ENCODE data around the gene DPP6. TPM values are rescaled to one million over a fixed set of nuclear protein-coding genes. Genes with fewer than 3 reads are reported as not detected.
"Not testable (repeated sequence)": the region's sequence is repeated elsewhere in the genome, so short reads cannot be mapped to it uniquely, and the experiment has no call there.

DPP6 gene
- total RNA-seq, 1 experiment from 2014 or later, result not detected

DNA sequence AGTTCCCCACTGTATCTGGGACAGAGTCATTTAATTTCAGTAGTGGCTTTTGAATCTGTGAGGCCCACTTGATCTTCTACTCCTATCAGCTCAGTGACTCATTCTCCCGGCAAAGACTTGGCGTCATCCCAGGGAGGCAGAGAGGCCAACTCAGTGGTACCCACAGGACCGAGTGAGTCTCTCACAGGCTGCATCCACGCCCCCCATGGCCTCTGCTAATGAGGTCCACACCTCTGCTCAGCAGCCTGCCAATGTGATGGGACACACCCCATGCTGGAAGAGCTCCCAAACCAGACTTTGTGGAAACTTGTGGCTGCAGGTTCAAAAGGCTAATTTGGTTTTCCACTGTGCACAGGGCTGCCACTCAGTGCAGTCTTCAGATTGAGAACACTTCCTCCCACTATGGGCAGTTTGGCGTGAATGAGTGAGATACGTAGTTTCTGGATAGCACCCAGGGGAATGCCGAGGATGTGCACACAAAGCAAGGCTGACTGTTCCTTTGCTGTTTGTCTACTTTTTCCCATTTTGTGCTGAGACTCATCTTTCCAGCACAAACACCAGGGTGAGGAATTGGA is 81.6 kb downstream of the DPP6 start:
- in situ Hi-C loops (cut with HindIII; ENCODE audit: low pct_unique_long_range_greater_than_20kb, low sequenced_read_pairs); DNase-seq (ENCODE audit: low read depth): not testable (repeated sequence)

DNA sequence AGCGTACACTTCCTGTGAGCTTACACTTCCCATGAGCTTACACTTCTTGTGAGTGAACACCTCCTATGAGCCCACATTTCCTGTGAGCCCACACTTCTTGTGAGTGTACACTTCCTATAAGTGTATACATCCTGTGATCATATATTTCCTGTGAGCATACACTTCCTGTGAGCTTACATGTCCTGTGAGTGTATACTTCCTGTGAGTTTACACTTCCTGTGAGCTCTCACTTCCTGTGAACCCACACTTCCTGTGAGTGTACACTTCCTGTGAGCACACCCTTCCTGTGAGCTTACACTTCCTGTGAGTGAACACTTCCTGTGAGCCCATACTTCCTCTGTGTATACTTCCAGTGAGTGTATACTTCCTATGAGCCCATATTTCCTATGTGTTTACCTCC is 82.5 kb downstream of the DPP6 start:
- in situ Hi-C loops (cut with HindIII; ENCODE audit: low pct_unique_long_range_greater_than_20kb, low sequenced_read_pairs), result not testable (repeated sequence)

DNA sequence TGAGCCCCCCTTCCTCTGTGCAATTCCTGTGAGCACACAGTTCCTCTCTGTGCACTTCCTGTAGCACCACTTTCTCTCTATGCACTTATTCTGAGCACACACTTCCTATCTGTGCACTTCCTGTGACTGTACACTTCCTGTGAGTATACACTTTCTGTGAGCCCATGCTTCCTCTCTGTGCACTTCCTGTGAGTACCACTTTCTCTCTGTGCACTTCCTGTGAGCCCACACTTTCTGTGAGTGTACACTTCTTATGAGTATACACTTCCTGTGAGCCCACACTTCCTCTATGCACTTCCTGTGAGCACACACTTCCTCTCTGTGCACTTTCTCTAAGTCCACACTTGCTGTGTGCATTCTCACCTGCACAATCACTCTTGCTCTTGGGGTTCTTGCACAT is 83.4 kb downstream of the DPP6 start:
- DNase-seq (ENCODE audit: low read depth); in situ Hi-C loops (cut with HindIII; ENCODE audit: low pct_unique_long_range_greater_than_20kb, low sequenced_read_pairs): not testable (repeated sequence)

More for the DNA sequence above, 82.5 kb downstream of the DPP6 start:
- DNase-seq (ENCODE audit: low read depth), result not testable (repeated sequence)

DNA sequence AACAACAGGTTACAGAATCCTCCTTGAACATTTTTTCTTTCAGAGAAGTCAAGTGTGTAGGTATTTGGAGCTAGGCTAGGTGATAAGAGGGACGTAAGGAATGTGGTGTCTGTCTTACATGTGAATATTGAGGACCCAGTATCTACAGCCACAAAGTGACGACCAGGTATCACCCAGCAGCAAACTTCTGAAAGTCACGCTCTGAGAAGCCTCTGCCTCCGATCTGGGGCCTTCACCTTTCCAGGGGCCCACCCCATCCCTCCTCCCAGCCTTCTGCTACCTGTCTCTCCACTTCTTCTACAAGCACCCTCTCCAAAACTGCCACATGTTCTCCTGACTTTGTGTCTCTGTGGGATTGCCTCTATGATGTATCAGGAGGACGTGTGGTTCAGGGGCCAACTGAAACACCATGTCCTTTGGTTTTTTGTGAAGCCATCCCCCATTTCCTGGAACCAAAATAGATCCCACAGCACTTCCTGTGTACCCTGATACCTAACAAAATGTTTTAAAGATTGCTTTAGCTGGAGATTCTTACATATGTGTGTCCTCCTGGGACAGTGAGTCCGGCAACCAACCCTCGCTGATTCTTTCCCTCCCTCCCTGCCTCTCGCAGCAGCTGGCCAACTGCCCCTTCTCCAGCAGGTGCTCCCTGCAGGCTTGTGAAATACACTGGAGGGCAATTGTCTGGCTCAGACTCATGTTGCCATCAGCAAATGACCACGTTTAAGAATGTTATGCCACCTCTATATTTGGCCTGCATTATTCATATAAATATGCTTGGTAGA is 93.9 kb downstream of the DPP6 start:
- DNase-seq (ENCODE audit: low read depth); in situ Hi-C loops (cut with HindIII; ENCODE audit: low pct_unique_long_range_greater_than_20kb, low sequenced_read_pairs): not testable (repeated sequence)

DNA sequence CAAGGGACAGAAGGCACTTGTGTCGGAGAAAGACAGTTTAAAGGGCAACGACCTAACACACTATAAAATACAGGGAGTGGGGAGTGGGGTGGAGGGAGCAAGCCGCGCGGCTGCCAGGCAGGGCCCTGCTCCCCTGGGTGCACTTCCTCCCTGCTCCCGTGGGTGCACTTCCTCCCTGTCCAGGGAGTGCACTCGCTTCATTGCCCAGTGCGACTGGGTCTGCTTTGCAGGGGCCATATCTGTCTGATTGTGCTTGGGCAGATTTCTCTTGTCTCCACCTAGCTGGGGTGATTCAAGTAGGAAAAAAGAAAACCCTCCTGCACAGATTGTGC is 94.5 kb downstream of the DPP6 start:
- DNase-seq (ENCODE audit: low read depth); in situ Hi-C loops (cut with HindIII; ENCODE audit: low pct_unique_long_range_greater_than_20kb, low sequenced_read_pairs): not testable (repeated sequence)

DNA sequence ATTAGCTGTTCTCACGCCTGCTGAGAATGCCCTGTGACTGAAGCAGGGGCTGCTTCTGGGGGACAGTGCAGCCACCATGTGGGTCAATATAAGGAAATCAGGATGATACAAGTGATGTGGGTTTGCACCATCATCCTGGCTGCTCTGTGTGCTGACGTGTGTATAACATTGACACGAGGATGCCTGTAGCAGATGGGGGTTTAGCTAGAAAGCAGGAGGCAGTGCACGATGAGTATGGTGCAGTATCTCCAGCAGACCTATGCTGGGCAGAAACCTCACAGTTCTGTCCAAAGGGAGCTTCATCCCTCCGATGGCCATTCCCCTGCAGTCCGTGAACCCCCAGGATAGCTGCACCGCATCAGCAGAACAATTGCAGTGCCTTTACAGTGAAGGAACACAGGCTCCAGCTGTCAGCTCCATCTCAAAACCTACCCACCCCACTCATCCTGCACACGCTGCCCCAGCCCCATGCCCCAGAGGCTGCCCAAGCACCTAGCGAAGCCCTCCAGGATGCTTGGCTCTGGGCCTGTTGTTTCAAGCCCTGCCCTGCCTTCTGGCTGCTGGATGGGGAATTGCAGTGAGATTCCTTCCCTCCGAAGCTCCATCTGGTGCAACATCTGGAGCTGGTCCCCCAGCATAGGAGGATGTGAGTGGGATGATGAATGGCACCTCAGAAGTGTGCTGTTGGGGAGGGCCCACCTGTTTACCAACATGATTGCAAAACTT is 96.8 kb downstream of the DPP6 start:
- DNase-seq (ENCODE audit: low read depth); in situ Hi-C loops (cut with HindIII; ENCODE audit: low pct_unique_long_range_greater_than_20kb, low sequenced_read_pairs): not testable (repeated sequence)

DNA sequence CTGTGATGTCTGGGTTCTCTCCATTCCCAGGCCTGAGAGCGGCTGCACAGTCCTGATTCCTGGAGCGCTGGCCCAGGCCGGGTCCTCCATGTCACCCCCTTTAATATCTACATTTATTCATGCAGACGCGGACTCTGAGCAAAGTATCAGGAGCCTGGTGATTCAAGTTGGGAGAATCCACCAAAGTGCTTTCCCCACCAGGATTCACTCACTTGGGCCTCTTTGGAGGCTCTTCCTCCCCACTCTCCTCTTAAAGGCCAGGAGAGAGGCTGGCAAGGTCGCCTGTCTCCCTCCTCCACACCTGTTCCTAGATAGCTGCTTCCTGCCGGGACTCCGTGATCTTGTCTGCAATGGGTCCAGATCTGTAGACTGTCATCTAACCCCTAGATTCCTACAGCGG is 98.5 kb downstream of the DPP6 start:
- in situ Hi-C loops (cut with HindIII; ENCODE audit: low pct_unique_long_range_greater_than_20kb, low sequenced_read_pairs), result not testable (repeated sequence)

DNA sequence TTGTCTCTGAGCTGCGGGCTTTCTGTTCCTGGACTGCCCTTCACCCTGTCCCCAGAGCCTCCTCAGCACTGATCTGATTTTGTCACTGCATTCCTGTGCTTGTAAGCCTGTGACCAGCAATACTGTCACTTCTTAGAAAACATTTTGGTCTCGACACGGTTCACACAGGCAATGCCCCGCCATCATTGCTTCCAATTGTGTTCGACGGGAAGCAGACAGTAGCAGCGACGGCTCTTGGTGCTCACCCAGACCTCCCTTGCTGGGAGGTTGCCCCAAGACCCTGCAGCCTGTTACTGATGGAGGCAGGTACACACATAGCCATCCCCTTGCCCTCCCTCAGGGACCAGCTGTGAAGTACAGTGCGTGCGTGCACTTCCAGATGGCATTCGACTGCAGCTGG is 99.1 kb downstream of the DPP6 start:
- in situ Hi-C loops (cut with HindIII; ENCODE audit: low pct_unique_long_range_greater_than_20kb, low sequenced_read_pairs); DNase-seq (ENCODE audit: low read depth): not testable (repeated sequence)

More for the DNA sequence above, 98.5 kb downstream of the DPP6 start:
- not testable (repeated sequence) for DNase-seq (ENCODE audit: low read depth)

DNA sequence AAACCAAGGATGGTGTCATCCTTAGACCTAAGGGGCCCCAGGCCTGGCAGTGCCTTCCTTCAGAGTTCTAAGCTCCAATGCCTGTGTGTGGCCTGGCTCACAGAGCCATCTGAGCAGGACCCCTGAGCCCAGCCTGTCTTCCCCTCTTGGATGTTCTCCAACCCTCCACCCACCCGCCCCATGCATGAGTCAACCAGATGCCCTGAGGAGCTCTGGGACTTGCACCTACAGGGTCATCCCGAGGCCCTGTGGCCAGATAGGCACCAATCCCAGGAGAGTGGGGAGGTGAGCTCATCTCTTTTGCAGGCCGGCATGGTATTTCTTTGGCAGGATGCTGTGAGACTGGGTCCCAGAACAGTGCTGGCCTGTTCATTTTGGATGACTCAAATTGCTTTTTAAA is 103.7 kb downstream of the DPP6 start:
- DNase-seq (ENCODE audit: low read depth); in situ Hi-C loops (cut with HindIII; ENCODE audit: low pct_unique_long_range_greater_than_20kb, low sequenced_read_pairs): not testable (repeated sequence)

DNA sequence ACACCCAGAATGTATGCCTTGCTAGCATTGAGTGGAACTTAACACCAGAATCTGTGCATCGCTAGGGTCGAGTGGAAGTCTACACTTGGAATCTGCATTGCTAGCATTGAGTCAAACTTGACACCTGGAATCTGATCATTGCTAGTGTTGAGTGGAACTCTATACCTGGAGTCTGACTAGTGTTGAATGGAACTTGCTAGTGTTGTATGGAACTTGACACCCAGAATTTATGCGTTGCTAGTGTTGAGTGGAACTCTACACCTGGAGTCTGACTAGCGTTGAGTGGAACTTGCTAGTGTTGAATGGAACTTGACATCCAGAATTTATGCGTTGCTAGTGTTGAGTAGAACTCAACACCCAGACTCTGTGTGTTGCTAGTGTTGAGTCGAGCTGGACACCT is 110.7 kb downstream of the DPP6 start:
- DNase-seq (ENCODE audit: low read depth); in situ Hi-C loops (cut with HindIII; ENCODE audit: low pct_unique_long_range_greater_than_20kb, low sequenced_read_pairs): not testable (repeated sequence)

DNA sequence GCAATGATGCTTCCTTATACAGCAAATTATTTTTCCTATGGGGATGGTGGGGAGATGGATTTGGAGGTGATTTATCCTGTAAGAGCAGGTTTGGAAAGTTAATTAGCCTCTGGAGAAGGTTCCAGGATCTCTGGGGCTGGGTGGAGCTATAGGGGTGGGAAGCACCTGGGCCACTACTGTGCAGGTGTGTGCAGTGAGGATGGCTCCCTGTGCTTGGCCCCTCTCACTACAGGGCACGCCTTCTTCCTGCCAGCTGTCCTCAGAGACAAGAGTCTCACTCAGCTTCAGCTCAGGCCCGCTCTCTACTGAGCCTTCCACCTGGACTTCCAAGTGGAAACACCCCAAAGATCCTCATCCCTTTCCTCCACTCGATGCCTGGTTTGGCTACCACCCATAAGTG is 111.4 kb downstream of the DPP6 start:
- DNase-seq (ENCODE audit: low read depth); in situ Hi-C loops (cut with HindIII; ENCODE audit: low pct_unique_long_range_greater_than_20kb, low sequenced_read_pairs): not testable (repeated sequence)

DNA sequence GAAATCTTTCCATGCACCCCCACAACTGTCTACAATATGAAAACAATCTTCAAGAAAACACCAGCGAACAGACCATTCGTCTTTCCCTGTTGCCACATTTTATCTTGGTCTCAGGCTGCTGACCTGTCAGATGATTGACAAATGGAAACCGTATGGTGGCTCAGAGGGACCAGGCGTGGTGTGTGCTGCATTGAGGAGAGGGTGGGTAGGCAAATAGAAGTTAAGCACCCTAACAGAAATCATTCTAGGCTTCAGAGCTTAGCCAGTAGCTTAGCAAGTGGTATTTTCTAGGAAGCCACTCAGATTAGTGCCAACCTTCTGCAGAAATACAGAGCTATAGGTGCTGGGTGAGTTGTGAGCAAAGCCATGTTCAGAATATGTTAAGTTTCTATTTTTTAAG is 114.9 kb downstream of the DPP6 start:
- in situ Hi-C loops (cut with HindIII; ENCODE audit: low pct_unique_long_range_greater_than_20kb, low sequenced_read_pairs), result no loop called here
- no peak for DNase-seq (ENCODE audit: low read depth)

DNA sequence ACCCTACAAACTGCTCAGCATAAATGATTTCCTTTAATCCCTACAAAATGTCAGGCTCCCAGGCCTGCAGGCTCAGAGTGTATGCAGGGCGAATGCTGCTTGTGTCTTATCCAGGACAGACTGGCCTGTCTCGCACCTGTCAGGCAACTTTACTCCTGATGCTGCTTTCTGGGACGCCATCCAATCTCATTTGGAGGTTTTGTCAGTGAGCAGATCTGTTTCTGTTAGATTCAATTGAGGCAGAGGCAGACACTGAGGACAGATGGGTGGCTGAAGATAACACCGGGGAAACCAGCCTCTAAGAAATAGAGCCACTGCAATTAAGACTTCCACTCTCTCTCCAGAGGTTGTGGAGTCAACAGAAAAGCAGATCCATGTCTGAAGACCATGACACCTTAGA is 115.6 kb downstream of the DPP6 start:
- in situ Hi-C loops (cut with HindIII; ENCODE audit: low pct_unique_long_range_greater_than_20kb, low sequenced_read_pairs), result no loop called here
- no peak for DNase-seq (ENCODE audit: low read depth)

DNA sequence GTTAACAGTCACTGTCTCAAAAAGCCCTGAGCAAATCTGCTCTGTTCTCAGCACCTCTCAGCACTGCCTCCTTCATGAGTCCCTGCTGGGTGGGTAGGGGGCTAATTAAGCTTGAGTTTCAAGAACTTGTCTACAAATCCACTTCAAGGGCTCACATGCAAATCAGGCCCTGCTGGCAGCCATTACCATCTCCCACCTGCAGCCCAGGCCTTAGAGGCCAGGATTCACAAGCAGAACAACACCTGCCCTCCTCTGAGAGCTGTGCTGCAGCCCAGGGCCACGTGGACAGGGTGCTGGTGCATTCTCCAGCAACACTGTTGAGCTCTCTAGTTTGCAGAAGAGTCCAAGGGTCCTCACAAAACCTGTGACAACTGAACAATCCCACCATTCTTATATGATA is 119.2 kb downstream of the DPP6 start:
- in situ Hi-C loops (cut with HindIII; ENCODE audit: low pct_unique_long_range_greater_than_20kb, low sequenced_read_pairs), result no loop called here
- DNase-seq (ENCODE audit: low read depth), result no peak

DNA sequence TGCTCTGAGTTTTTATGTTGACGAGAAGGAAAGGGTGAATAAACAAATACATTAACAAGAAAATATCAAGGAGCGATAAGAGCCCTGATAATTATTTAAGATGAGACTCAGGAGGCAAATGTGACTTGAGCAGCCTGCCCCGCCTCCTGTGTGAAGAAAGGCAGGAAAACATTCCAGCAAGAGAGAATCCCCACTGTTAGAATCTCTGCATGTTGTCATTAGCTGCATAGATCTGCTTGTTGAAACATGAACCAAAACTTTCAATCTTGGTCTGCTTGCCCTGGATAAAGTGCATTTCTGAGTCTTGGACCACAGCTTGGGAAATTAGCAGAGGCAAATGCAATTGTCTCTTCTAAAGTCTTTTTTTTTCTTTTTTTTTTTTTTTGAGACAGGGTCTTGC is 120.0 kb downstream of the DPP6 start:
- no peak for DNase-seq (ENCODE audit: low read depth)
- in situ Hi-C loops (cut with HindIII; ENCODE audit: low pct_unique_long_range_greater_than_20kb, low sequenced_read_pairs), result no loop called here

DNA sequence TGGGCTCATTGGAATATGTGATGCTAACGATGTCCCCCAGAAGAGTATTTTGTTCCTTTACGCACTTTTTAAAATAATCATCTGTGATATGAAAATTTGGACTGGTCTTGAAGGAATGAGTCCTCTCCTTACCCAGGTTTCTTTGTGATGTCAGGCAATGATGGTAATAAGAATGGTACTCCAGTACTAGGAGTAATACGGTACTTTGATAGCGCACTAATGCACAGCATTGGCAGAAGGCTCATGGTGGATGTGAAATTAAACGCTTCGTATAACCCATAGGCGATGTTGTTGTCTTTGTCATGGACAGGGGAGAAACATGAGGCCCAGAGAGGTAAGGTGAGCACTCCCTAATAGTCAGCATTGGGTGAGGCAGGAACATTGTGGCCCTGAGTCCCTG is 125.4 kb downstream of the DPP6 start:
- in situ Hi-C loops (cut with HindIII; ENCODE audit: low pct_unique_long_range_greater_than_20kb, low sequenced_read_pairs), result no loop called here
- DNase-seq (ENCODE audit: low read depth), result no peak

DNA sequence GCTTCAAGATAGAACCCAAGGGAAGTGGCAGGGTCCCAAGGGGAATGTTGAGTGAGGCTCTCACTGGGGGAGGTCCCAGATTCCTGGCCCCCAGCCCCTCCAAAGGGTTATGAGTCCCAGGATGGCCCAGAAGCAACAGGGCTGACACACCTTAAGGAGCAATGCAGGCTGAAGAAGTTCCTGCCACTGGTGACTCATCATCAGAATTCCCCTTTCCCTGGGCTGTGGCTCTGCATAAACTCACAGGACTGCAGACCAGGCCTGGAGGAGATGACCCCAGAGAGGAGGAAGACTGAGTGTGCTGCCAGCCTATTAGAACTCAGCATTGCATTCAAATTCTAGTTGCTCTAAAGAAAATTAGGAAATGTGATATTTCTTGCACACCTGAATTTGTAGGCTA is 126.7 kb downstream of the DPP6 start:
- DNase-seq (ENCODE audit: low read depth), result peak; percentile 63
- in situ Hi-C loops (cut with HindIII; ENCODE audit: low pct_unique_long_range_greater_than_20kb, low sequenced_read_pairs), result no loop called here

DNA sequence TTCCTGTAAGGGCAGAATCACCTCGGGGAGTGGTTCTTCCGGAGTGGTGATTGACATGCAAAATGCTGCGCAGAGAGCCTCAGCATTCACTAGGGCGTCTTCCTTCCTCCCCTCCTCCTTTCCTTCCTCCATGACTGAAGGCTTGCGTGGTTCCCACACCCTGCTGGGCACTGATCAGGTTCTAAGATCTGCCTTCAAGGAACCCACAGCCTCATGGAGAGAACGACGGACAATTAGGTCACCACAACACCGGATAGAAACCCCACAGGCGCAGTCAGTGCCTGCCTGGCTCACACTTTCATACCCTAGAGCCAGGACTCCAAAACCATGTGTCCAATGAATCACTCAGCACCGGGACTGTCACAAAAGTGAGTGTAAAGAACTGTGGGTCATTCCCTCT is 131.3 kb downstream of the DPP6 start:
- no peak for DNase-seq (ENCODE audit: low read depth)
- in situ Hi-C loops (cut with HindIII; ENCODE audit: low pct_unique_long_range_greater_than_20kb, low sequenced_read_pairs), result no loop called here

DNA sequence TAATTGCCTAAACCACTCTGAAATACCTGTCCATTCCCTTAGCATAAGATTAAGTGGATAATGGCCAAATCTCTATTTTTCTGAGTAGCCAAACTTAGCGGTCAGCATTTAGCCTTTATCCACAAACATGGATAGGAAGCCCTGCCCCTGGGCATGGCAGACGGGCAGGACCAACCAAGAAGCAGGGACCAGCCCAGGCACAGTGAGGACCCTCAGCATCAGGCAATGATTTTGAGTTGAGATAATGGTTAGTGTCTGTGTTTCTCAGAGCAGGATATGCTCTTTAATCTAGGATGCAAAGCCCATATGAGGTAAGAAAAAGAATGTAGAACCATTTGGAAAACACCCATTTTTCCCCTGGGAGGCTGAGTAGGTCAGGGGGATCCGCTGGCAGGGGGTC is 131.7 kb downstream of the DPP6 start:
- in situ Hi-C loops (cut with HindIII; ENCODE audit: low pct_unique_long_range_greater_than_20kb, low sequenced_read_pairs), result no loop called here
- no peak for DNase-seq (ENCODE audit: low read depth)
